IPS-18c (cell line): Measurements from ENCODE around the gene FABP1.

Experiments
- H3K4me3 ChIP-seq: 2 replicates; pipeline ENCODE4 v1.7.0; 2013; ENCODE audit warnings: low read depth, mild to moderate bottlenecking, low read length, moderate library complexity; ENCODE audit not compliant: insufficient read depth
- H3K9me3 ChIP-seq: one replicate; pipeline ENCODE4 v1.6.1; 2013; ENCODE audit warnings: mild to moderate bottlenecking, low read length, moderate library complexity; ENCODE audit not compliant: control insufficient read depth, insufficient read depth

FABP1 gene

GRCh38 chr2:88127888-88128653, at the start of gene FABP1:
FABP1 (minus strand) TSS chr2:88128062; CDS start chr2:88128017, 45 bp downstream.
- Histone ChIP-seq H3K4me3 (no peak within 1 kb of the TSS), H3K9me3 (no peaks in the 10 kb centered on the region)

GRCh38 chr2:88177556-88177955, 49.7 kb upstream of the FABP1 start:
- H3K9me3 ChIP-seq = no peaks in the 10 kb centered on the region

GRCh38 chr2:88176352-88176984, 48.6 kb upstream of the FABP1 start:
- Histone ChIP-seq H3K4me3 (no peak overlapping the region), H3K9me3 (no peaks in the 10 kb centered on the region)

More at GRCh38 chr2:88177556-88177955, 49.7 kb upstream of the FABP1 start:
- no peak overlapping the region for H3K4me3 ChIP-seq

GRCh38 chr2:88172882-88173281, 45.0 kb upstream of the FABP1 start:
- H3K4me3 ChIP-seq = no peak overlapping the region
- H3K9me3 ChIP-seq = no peaks in the 10 kb centered on the region

- no peak overlapping the region for H3K4me3 ChIP-seq
- no peaks in the 10 kb centered on the region for H3K9me3 ChIP-seq
These were observed 44.1 kb upstream of the FABP1 start for GRCh38 chr2:88171966-88172365.

- Histone ChIP-seq H3K4me3 (peak overlapping the region; percentile 86), H3K9me3 (peaks cover 2% of the 10 kb centered on the region)
These were observed 42.6 kb upstream of the FABP1 start for GRCh38 chr2:88170472-88170892.

GRCh38 chr2:88168386-88168785, 40.5 kb upstream of the FABP1 start:
- Histone ChIP-seq H3K9me3 (peaks cover 2% of the 10 kb centered on the region), H3K4me3 (no peak overlapping the region)

GRCh38 chr2:88167740-88168139, 39.9 kb upstream of the FABP1 start:
- H3K4me3 ChIP-seq = no peak overlapping the region
- H3K9me3 ChIP-seq = peaks cover 2% of the 10 kb centered on the region

- no peak overlapping the region for H3K4me3 ChIP-seq
- peaks cover 2% of the 10 kb centered on the region for H3K9me3 ChIP-seq
These were observed 37.6 kb upstream of the FABP1 start for GRCh38 chr2:88165332-88166003.

- Histone ChIP-seq H3K4me3 (no peak overlapping the region), H3K9me3 (peaks cover under 1% of the 10 kb centered on the region)
These were observed 33.8 kb upstream of the FABP1 start for GRCh38 chr2:88161446-88162244.

GRCh38 chr2:88160517-88160916, 32.7 kb upstream of the FABP1 start:
- Histone ChIP-seq H3K9me3 (no peaks in the 10 kb centered on the region), H3K4me3 (no peak overlapping the region)

- no peak overlapping the region for H3K4me3 ChIP-seq
- H3K9me3 ChIP-seq = no peaks in the 10 kb centered on the region
These were observed 32.1 kb upstream of the FABP1 start for GRCh38 chr2:88159955-88160415.

GRCh38 chr2:88159481-88159880, 31.6 kb upstream of the FABP1 start:
- Histone ChIP-seq H3K4me3 (no peak overlapping the region), H3K9me3 (peaks cover 2% of the 10 kb centered on the region)

GRCh38 chr2:88148929-88149438, 21.1 kb upstream of the FABP1 start:
- Histone ChIP-seq H3K9me3 (no peaks in the 10 kb centered on the region), H3K4me3 (no peak overlapping the region)

GRCh38 chr2:88147145-88147544, 19.3 kb upstream of the FABP1 start:
- no peak overlapping the region for H3K4me3 ChIP-seq

GRCh38 chr2:88146590-88146989, 18.7 kb upstream of the FABP1 start:
- Histone ChIP-seq H3K9me3 (no peaks in the 10 kb centered on the region), H3K4me3 (no peak overlapping the region)

More at GRCh38 chr2:88147145-88147544, 19.3 kb upstream of the FABP1 start:
- H3K9me3 ChIP-seq = no peaks in the 10 kb centered on the region

GRCh38 chr2:88144914-88145497, 17.1 kb upstream of the FABP1 start:
- Histone ChIP-seq H3K4me3 (no peak overlapping the region), H3K9me3 (no peaks in the 10 kb centered on the region)
